Naive B cell (primary cell): Measurements from ENCODE around the gene PEF1. TPM values are rescaled to one million over a fixed set of nuclear protein-coding genes. Genes with fewer than 3 reads are reported as not detected.
A peak's percentile ranks its signal among the peaks of the same experiment; 100 is the strongest.

Experiments
- ATAC-seq, 2 donors: fragments of 150-1000 bp; cut with Tn5 transposase; 2 replicates each; pipeline ENCODE4 v1.10.0; 2021; ENCODE audit warnings: low read depth in 2 of 2, mild to moderate bottlenecking in 2 of 2, moderate library complexity in 2 of 2
- DNase-seq: peaks from one replicate; pipeline ENCODE4 v3.0.0; 2022
- H3K27ac Mint-ChIP-seq, 6 donors: one replicate each; pipeline ENCODE4 v1.8.0; 2020 to 2022; ENCODE audit warnings: mild to moderate bottlenecking in 6 of 6, mixed read lengths in 6 of 6, moderate library complexity in 5 of 6, inconsistent platforms in 2 of 6
- H3K27me3 Mint-ChIP-seq, 3 donors: one replicate each; pipeline ENCODE4 v1.8.0; 2021 to 2022; ENCODE audit warnings: mixed read lengths in 3 of 3, mild to moderate bottlenecking in 1 of 3
- H3K36me3 Mint-ChIP-seq, 2 donors: one replicate each; pipeline ENCODE4 v1.8.0; 2020 to 2022; ENCODE audit warnings: mixed read lengths in 2 of 2, inconsistent platforms in 1 of 2, mild to moderate bottlenecking in 1 of 2
- H3K4me1 Mint-ChIP-seq, 3 donors: one replicate each; pipeline ENCODE4 v1.8.0; 2020 to 2022; ENCODE audit warnings: mixed read lengths in 3 of 3, inconsistent platforms in 1 of 3, mild to moderate bottlenecking in 1 of 3, moderate library complexity in 1 of 3
- H3K4me3 Mint-ChIP-seq, 8 donors: one replicate each; pipeline ENCODE4 v1.8.0; 2020 to 2022; ENCODE audit warnings: mild to moderate bottlenecking in 8 of 8, mixed read lengths in 8 of 8, moderate library complexity in 8 of 8, inconsistent platforms in 2 of 8
- H3K9me3 Mint-ChIP-seq, 7 donors: one replicate each; pipeline ENCODE4 v1.8.0; 2020 to 2022; ENCODE audit warnings: mixed read lengths in 7 of 7, mild to moderate bottlenecking in 5 of 7, inconsistent platforms in 2 of 7, moderate library complexity in 1 of 7
- polyA plus RNA-seq, 6 donors: library from polyadenylated mRNA; unstranded; fragments of 300-500 nt; fragmentation: Illumina TruSeq; gene quantifications; one replicate each; pipeline ENCODE4 v1.2.3, GENCODE V29; 2021; ENCODE audit warnings: low read depth in 6 of 6

PEF1 gene
- 100 to 1,000 TPM in 1 of 6 donors, 10 to 100 TPM in 5; 72.6 to 140 (median 93.7) TPM for polyA plus RNA-seq

- no peaks in the 10 kb centered on the region for H3K36me3 Mint-ChIP-seq
- ATAC-seq (peak; percentile 88), DNase-seq (peak; percentile 99)
- peak within 1 kb of the TSS; percentile 99 to 100 (median 100) for H3K27ac Mint-ChIP-seq
- H3K27me3 Mint-ChIP-seq: no peaks in the 10 kb centered on the region
- peaks cover 0 to 2% (median 0%) of the 10 kb centered on the region in 7 donors for H3K9me3 Mint-ChIP-seq
- H3K4me3 Mint-ChIP-seq: peak within 1 kb of the TSS; percentile 97 to 100 (median 99)
- H3K4me1 Mint-ChIP-seq: peaks cover 24 to 37% (median 29%) of the 10 kb centered on the region in 3 donors
These were observed at the start of gene PEF1 for GRCh38 chr1:31644560-31645273. PEF1 (minus strand) TSS chr1:31644876; CDS start chr1:31644864, 12 bp downstream.

GRCh38 chr1:31693231-31693630 lies 48.6 kb upstream of the PEF1 start:
- Mint-ChIP-seq H3K4me3 (no peak overlapping the region), H3K9me3 (no peaks in the 10 kb centered on the region), H3K27me3 (peaks cover 0 to 23% (median 15%) of the 10 kb centered on the region in 3 donors), H3K36me3 (no peaks in the 10 kb centered on the region), H3K27ac (no peak overlapping the region), H3K4me1 (peaks cover 0 to 3% (median 2%) of the 10 kb centered on the region in 3 donors)
- ATAC-seq: no peak
- DNase-seq: no peak

GRCh38 chr1:31691951-31692350 lies 47.3 kb upstream of the PEF1 start:
- Mint-ChIP-seq H3K4me1 (peaks cover 0 to 7% (median 2%) of the 10 kb centered on the region in 3 donors), H3K36me3 (no peaks in the 10 kb centered on the region), H3K27ac (peak overlapping the region in 1 of 6 donors; percentile 51), H3K27me3 (peaks cover 0 to 19% (median 13%) of the 10 kb centered on the region in 3 donors), H3K4me3 (no peak overlapping the region), H3K9me3 (no peaks in the 10 kb centered on the region)
- no peak for ATAC-seq
- no peak for DNase-seq

- no peaks in the 10 kb centered on the region for H3K36me3 Mint-ChIP-seq
- no peak for DNase-seq
- no peaks in the 10 kb centered on the region for H3K9me3 Mint-ChIP-seq
- H3K4me1 Mint-ChIP-seq: peaks cover 0 to 7% (median 2%) of the 10 kb centered on the region in 3 donors
- no peak for ATAC-seq
- H3K27me3 Mint-ChIP-seq: peaks cover 5 to 23% (median 17%) of the 10 kb centered on the region in 3 donors
- H3K27ac Mint-ChIP-seq: no peak overlapping the region
- no peak overlapping the region for H3K4me3 Mint-ChIP-seq
These were observed 46.8 kb upstream of the PEF1 start for GRCh38 chr1:31691446-31691845.

- Mint-ChIP-seq H3K4me1 (peaks cover 0 to 6% (median 2%) of the 10 kb centered on the region in 3 donors), H3K36me3 (no peaks in the 10 kb centered on the region), H3K4me3 (no peak overlapping the region), H3K27me3 (peaks cover 6 to 29% (median 22%) of the 10 kb centered on the region in 3 donors), H3K9me3 (no peaks in the 10 kb centered on the region), H3K27ac (no peak overlapping the region)
- ATAC-seq (no peak), DNase-seq (no peak)
These were observed 46.2 kb upstream of the PEF1 start for GRCh38 chr1:31690921-31691320.

- H3K4me1 Mint-ChIP-seq: peaks cover 0 to 3% (median 2%) of the 10 kb centered on the region in 3 donors
- no peak for ATAC-seq
These were observed 45.2 kb upstream of the PEF1 start for GRCh38 chr1:31689854-31690253.

GRCh38 chr1:31689379-31689778 lies 44.7 kb upstream of the PEF1 start:
- no peak for DNase-seq
- no peaks in the 10 kb centered on the region for H3K9me3 Mint-ChIP-seq
- no peaks in the 10 kb centered on the region for H3K36me3 Mint-ChIP-seq
- peaks cover 0 to 3% (median 2%) of the 10 kb centered on the region in 3 donors for H3K4me1 Mint-ChIP-seq
- peak overlapping the region in 1 of 6 donors; percentile 64 for H3K27ac Mint-ChIP-seq
- H3K4me3 Mint-ChIP-seq: no peak overlapping the region
- ATAC-seq: no peak
- peaks cover 6 to 43% (median 37%) of the 10 kb centered on the region in 3 donors for H3K27me3 Mint-ChIP-seq

More at GRCh38 chr1:31689854-31690253, 45.2 kb upstream of the PEF1 start:
- peaks cover 6 to 39% (median 33%) of the 10 kb centered on the region in 3 donors for H3K27me3 Mint-ChIP-seq
- no peak overlapping the region for H3K27ac Mint-ChIP-seq
- no peak for DNase-seq
- H3K4me3 Mint-ChIP-seq: no peak overlapping the region
- no peaks in the 10 kb centered on the region for H3K36me3 Mint-ChIP-seq
- H3K9me3 Mint-ChIP-seq: no peaks in the 10 kb centered on the region

GRCh38 chr1:31688233-31688918 lies 43.7 kb upstream of the PEF1 start:
- peak overlapping the region in 1 of 6 donors; percentile 26 for H3K27ac Mint-ChIP-seq
- H3K4me3 Mint-ChIP-seq: no peak overlapping the region
- H3K36me3 Mint-ChIP-seq: no peaks in the 10 kb centered on the region
- ATAC-seq (no peak), DNase-seq (no peak)
- H3K9me3 Mint-ChIP-seq: no peaks in the 10 kb centered on the region
- peaks cover 0 to 3% (median 2%) of the 10 kb centered on the region in 3 donors for H3K4me1 Mint-ChIP-seq
- peaks cover 6 to 46% (median 38%) of the 10 kb centered on the region in 3 donors for H3K27me3 Mint-ChIP-seq

- no peaks in the 10 kb centered on the region for H3K9me3 Mint-ChIP-seq
- no peaks in the 10 kb centered on the region for H3K36me3 Mint-ChIP-seq
- H3K27me3 Mint-ChIP-seq: peaks cover 6 to 49% (median 38%) of the 10 kb centered on the region in 3 donors
- DNase-seq: no peak
- no peak overlapping the region for H3K4me3 Mint-ChIP-seq
- ATAC-seq: peak in 1 of 2 donors; percentile 70
- H3K27ac Mint-ChIP-seq: peak overlapping the region in 2 of 6 donors; percentile 15 to 29
- H3K4me1 Mint-ChIP-seq: peaks cover 0 to 3% (median 2%) of the 10 kb centered on the region in 3 donors
These were observed 42.9 kb upstream of the PEF1 start for GRCh38 chr1:31687601-31688000.

GRCh38 chr1:31685795-31686194 lies 41.1 kb upstream of the PEF1 start:
- Mint-ChIP-seq H3K9me3 (no peaks in the 10 kb centered on the region), H3K27me3 (peaks cover 6 to 50% (median 44%) of the 10 kb centered on the region in 3 donors), H3K4me1 (peaks cover 0 to 3% (median 2%) of the 10 kb centered on the region in 3 donors), H3K36me3 (no peaks in the 10 kb centered on the region), H3K4me3 (no peak overlapping the region), H3K27ac (no peak overlapping the region)
- DNase-seq (no peak), ATAC-seq (no peak)

- DNase-seq (no peak), ATAC-seq (peak; percentile 34 to 46)
- Mint-ChIP-seq H3K4me3 (no peak overlapping the region), H3K27me3 (peaks cover 6 to 62% (median 52%) of the 10 kb centered on the region in 3 donors), H3K36me3 (no peaks in the 10 kb centered on the region), H3K27ac (no peak overlapping the region), H3K4me1 (peaks cover 0 to 3% (median 0%) of the 10 kb centered on the region in 3 donors), H3K9me3 (no peaks in the 10 kb centered on the region)
These were observed 39.3 kb upstream of the PEF1 start for GRCh38 chr1:31683997-31684396.

GRCh38 chr1:31681415-31681814 lies 36.7 kb upstream of the PEF1 start:
- Mint-ChIP-seq H3K9me3 (no peaks in the 10 kb centered on the region), H3K27ac (peak overlapping the region in 1 of 6 donors; percentile 69), H3K36me3 (no peaks in the 10 kb centered on the region), H3K4me1 (no peaks in the 10 kb centered on the region), H3K27me3 (peaks cover under 1 to 51% (median 46%) of the 10 kb centered on the region in 3 donors), H3K4me3 (no peak overlapping the region)
- ATAC-seq (no peak), DNase-seq (no peak)

GRCh38 chr1:31679676-31680230 lies 35.1 kb upstream of the PEF1 start:
- Mint-ChIP-seq H3K36me3 (no peaks in the 10 kb centered on the region), H3K9me3 (no peaks in the 10 kb centered on the region), H3K27ac (no peak overlapping the region), H3K4me1 (no peaks in the 10 kb centered on the region), H3K4me3 (no peak overlapping the region), H3K27me3 (peaks cover 6 to 40% (median 34%) of the 10 kb centered on the region in 3 donors)
- ATAC-seq (no peak), DNase-seq (no peak)
